Spleen (tissue), 7 donors: Measurements from ENCODE around the gene SPRYD4.

Experiments used
- POLR2A ChIP-seq, 3 donors: fragments of 450-650 bp; IDR thresholded peaks; one replicate each; pipeline ENCODE4 v1.5.1; 2017; ENCODE audit warnings: antibody characterized with exemption in 3 of 3, mild to moderate bottlenecking in 1 of 3
- TF ChIP-seq, protein P1 (sequence below), 11 experiments: fragments of 200-600 bp in 7 of 11; fragments of 450-650 bp in 4 of 11; sonication (generic) in 4 of 11; IDR thresholded peaks in 8 of 11; conservative IDR thresholded peaks in 3 of 11; 1 replicate in 7 of 11; 2 replicates in 4 of 11; pipeline versions ENCODE4 v1.4.0 to v1.8.0; 2016 to 2021; ENCODE audit warnings: antibody characterized with exemption in 11 of 11, inconsistent platforms in 4 of 11, mild to moderate bottlenecking in 1 of 11
- donor health status: DM: no; HTN: no; CAD: no; lungs with moderate emphysema.
- donor health status: DM: no; HTN: no; CAD: no.
- donor health status: DM: no; HTN: no; CAD: no.

DNA sequence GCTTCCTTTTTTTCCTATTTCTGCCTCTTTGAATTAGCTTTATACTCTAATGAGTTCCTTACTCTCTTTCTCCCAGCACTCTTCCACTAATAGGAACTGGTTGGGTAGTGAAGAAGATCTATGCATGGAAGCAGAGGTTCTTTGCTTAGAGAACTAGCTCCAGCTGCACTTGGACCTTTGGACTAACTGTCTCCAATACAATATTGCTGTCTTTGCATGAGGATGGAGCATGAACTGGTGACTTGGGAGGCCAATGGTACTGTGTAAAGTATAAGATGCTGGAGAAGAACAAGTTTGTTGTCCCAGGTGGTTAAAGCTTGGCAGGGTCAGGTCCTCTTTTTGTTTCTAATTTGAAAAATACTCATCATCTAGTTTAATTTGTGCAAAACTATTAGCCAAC, 22.0 kb downstream of the SPRYD4 start:
- TF ChIP-seq, protein P1, sequence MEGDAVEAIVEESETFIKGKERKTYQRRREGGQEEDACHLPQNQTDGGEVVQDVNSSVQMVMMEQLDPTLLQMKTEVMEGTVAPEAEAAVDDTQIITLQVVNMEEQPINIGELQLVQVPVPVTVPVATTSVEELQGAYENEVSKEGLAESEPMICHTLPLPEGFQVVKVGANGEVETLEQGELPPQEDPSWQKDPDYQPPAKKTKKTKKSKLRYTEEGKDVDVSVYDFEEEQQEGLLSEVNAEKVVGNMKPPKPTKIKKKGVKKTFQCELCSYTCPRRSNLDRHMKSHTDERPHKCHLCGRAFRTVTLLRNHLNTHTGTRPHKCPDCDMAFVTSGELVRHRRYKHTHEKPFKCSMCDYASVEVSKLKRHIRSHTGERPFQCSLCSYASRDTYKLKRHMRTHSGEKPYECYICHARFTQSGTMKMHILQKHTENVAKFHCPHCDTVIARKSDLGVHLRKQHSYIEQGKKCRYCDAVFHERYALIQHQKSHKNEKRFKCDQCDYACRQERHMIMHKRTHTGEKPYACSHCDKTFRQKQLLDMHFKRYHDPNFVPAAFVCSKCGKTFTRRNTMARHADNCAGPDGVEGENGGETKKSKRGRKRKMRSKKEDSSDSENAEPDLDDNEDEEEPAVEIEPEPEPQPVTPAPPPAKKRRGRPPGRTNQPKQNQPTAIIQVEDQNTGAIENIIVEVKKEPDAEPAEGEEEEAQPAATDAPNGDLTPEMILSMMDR (IDR thresholded peaks at IDR 0.05 in 8 of 11, conservative IDR thresholded peaks at IDR 0.05 in 3 of 11): no peak
- no peak for TF ChIP-seq POLR2A (IDR thresholded peaks at IDR 0.05)
